HL-60 (cell line): ENCODE data around the gene HBZ.

Experiments used
- POLR2AphosphoS5 ChIP-seq: IDR thresholded peaks from 2 replicates; pipeline ENCODE4 v1.6.1; 2012; ENCODE audit warnings: low read depth
- TF ChIP-seq, protein P1 (sequence below): IDR thresholded peaks from one replicate; pipeline ENCODE4 v1.5.1; 2011; ENCODE audit warnings: low read length, control low read depth, inconsistent platforms; ENCODE audit not compliant: insufficient read depth
- TF ChIP-seq, protein P2 (sequence below): IDR thresholded peaks from 2 replicates; pipeline ENCODE4 v1.6.1; 2012; ENCODE audit warnings: low read depth; ENCODE audit not compliant: insufficient replicate concordance

DNA sequence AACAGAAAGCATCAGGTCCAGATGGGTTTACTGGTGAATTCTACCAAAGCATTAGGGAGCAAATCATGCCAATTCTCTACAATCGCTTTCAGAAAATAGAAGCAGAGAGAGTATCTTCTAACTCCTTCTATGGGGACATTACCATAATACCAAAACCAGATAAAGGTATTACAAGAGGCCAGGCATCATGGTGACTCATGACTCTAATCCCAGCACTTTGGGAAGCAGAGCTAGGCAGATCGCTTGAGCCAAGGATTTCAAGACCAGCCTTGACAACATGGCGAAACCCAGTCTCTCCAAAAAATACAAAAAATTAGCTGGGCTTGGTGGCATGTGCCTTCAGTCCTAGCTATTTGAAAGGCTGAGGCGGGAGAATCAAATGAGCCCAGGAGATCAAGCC, 50.8 kb downstream of the HBZ start:
- no peak for TF ChIP-seq POLR2AphosphoS5
- TF ChIP-seq, protein P1, sequence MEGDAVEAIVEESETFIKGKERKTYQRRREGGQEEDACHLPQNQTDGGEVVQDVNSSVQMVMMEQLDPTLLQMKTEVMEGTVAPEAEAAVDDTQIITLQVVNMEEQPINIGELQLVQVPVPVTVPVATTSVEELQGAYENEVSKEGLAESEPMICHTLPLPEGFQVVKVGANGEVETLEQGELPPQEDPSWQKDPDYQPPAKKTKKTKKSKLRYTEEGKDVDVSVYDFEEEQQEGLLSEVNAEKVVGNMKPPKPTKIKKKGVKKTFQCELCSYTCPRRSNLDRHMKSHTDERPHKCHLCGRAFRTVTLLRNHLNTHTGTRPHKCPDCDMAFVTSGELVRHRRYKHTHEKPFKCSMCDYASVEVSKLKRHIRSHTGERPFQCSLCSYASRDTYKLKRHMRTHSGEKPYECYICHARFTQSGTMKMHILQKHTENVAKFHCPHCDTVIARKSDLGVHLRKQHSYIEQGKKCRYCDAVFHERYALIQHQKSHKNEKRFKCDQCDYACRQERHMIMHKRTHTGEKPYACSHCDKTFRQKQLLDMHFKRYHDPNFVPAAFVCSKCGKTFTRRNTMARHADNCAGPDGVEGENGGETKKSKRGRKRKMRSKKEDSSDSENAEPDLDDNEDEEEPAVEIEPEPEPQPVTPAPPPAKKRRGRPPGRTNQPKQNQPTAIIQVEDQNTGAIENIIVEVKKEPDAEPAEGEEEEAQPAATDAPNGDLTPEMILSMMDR, result no peak
- TF ChIP-seq, protein P2, sequence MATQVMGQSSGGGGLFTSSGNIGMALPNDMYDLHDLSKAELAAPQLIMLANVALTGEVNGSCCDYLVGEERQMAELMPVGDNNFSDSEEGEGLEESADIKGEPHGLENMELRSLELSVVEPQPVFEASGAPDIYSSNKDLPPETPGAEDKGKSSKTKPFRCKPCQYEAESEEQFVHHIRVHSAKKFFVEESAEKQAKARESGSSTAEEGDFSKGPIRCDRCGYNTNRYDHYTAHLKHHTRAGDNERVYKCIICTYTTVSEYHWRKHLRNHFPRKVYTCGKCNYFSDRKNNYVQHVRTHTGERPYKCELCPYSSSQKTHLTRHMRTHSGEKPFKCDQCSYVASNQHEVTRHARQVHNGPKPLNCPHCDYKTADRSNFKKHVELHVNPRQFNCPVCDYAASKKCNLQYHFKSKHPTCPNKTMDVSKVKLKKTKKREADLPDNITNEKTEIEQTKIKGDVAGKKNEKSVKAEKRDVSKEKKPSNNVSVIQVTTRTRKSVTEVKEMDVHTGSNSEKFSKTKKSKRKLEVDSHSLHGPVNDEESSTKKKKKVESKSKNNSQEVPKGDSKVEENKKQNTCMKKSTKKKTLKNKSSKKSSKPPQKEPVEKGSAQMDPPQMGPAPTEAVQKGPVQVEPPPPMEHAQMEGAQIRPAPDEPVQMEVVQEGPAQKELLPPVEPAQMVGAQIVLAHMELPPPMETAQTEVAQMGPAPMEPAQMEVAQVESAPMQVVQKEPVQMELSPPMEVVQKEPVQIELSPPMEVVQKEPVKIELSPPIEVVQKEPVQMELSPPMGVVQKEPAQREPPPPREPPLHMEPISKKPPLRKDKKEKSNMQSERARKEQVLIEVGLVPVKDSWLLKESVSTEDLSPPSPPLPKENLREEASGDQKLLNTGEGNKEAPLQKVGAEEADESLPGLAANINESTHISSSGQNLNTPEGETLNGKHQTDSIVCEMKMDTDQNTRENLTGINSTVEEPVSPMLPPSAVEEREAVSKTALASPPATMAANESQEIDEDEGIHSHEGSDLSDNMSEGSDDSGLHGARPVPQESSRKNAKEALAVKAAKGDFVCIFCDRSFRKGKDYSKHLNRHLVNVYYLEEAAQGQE, result no peak
